ENCODE results near the gene TRABD.

DNA sequence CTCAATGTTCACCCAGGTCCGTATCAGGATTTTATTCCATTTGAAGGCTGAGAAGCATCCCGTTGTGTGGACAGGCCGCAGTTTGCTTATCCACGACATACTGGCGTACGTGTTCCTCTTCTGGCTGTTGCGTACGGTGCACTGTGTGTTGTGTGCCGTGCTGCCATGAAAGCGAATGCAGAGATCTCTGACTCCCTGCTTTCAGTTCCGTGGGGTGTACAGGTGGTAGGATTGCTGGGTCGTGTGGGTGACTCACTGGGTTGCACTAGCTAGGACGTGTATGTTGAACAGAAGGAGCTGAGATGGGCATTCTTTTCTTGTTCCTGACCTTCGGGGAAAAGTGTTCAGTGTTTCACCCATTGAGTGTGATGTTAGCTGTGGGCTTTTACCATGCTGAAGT, 25.4 kb downstream of the TRABD start:
- TF ChIP-seq, protein P1, sequence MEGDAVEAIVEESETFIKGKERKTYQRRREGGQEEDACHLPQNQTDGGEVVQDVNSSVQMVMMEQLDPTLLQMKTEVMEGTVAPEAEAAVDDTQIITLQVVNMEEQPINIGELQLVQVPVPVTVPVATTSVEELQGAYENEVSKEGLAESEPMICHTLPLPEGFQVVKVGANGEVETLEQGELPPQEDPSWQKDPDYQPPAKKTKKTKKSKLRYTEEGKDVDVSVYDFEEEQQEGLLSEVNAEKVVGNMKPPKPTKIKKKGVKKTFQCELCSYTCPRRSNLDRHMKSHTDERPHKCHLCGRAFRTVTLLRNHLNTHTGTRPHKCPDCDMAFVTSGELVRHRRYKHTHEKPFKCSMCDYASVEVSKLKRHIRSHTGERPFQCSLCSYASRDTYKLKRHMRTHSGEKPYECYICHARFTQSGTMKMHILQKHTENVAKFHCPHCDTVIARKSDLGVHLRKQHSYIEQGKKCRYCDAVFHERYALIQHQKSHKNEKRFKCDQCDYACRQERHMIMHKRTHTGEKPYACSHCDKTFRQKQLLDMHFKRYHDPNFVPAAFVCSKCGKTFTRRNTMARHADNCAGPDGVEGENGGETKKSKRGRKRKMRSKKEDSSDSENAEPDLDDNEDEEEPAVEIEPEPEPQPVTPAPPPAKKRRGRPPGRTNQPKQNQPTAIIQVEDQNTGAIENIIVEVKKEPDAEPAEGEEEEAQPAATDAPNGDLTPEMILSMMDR (IDR thresholded peaks at IDR 0.05): no peak
- no peak for TF ChIP-seq POLR2A (IDR thresholded peaks at IDR 0.05)

Data from thyroid gland (tissue), 4 donors.